ENCODE results near the gene ACTL10. TPM values are rescaled to one million over a fixed set of nuclear protein-coding genes. Genes with fewer than 3 reads are reported as not detected.

ACTL10 gene
- total RNA-seq, 1 donor, result 0.42 TPM

DNA sequence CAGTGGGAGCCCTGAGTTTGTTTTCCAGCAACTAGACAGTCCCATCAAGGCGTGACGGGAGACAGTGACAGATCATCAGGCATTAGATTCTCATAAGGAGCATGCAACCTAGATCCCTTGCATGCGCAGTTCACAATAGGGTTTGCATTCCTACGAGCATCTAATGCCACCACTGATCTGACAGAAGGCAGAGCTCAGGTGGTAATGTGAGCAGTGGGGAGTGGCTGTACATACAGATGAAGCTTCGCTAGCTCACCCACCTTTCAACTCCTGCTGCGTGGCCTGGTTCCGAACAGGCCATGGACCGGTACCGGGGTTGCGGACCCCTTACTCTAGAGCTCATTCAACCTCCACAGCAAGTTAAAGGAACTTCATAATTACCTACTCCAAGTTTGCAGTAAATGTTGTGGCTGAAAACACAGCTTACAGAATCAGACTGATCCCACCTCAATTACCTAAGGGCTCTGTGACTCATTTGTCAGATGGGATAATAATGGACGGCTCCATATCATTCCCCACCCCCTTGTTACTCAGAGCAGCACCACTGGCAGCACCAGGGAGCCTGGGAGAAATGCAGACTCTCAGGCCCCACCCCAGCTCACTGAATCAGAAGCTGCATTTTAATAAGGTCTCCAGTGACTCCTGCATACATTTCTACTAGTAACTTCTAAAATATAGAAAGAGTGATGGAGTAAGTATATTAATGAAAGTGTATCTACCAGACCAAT, 37.6 kb downstream of the ACTL10 start:
- H3K9me3 ChIP-seq (ENCODE audit: low read depth, low read length), result no peaks in the 10 kb centered on the region
- no peaks in the 10 kb centered on the region for H3K4me1 ChIP-seq (ENCODE audit: insufficient read depth, low read length)
- no peaks in the 10 kb centered on the region for H3K27me3 ChIP-seq (ENCODE audit: insufficient read depth, low read length)
- H3K4me3 ChIP-seq (ENCODE audit: low read length), result no peak overlapping the region

DNA sequence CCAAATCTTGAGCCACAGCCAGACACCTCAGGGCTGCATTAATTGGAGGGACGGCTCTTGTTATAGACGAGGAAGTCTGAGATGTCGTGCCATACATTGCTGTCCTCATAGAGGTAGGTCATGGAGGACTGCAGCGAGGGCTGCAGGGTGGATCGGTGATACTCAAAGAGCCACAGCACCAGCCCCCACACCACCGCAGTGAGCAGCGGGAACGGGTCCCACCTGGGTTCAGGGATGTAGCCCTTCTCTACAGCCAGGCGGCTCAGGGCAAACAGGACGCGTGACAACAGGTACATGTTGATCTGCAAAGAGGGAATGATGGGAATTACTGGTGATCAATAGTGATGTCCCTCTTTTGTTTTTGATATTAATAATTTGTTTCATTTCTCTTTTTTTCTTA, 40.9 kb downstream of the ACTL10 start:
- H3K4me3 ChIP-seq (ENCODE audit: low read length), result no peak overlapping the region
- H3K27me3 ChIP-seq (ENCODE audit: insufficient read depth, low read length), result no peaks in the 10 kb centered on the region
- H3K4me1 ChIP-seq (ENCODE audit: insufficient read depth, low read length), result peaks cover 3% of the 10 kb centered on the region
- no peaks in the 10 kb centered on the region for H3K9me3 ChIP-seq (ENCODE audit: low read depth, low read length)

- H3K27me3 ChIP-seq (ENCODE audit: insufficient read depth, low read length), result no peaks in the 10 kb centered on the region
- H3K9me3 ChIP-seq (ENCODE audit: low read depth, low read length), result no peaks in the 10 kb centered on the region
- no peak overlapping the region for H3K4me3 ChIP-seq (ENCODE audit: low read length)
- peaks cover 3% of the 10 kb centered on the region for H3K4me1 ChIP-seq (ENCODE audit: insufficient read depth, low read length)
Observed at GRCh38 chr20:33709398-33709797, 42.7 kb downstream of the ACTL10 start.

DNA sequence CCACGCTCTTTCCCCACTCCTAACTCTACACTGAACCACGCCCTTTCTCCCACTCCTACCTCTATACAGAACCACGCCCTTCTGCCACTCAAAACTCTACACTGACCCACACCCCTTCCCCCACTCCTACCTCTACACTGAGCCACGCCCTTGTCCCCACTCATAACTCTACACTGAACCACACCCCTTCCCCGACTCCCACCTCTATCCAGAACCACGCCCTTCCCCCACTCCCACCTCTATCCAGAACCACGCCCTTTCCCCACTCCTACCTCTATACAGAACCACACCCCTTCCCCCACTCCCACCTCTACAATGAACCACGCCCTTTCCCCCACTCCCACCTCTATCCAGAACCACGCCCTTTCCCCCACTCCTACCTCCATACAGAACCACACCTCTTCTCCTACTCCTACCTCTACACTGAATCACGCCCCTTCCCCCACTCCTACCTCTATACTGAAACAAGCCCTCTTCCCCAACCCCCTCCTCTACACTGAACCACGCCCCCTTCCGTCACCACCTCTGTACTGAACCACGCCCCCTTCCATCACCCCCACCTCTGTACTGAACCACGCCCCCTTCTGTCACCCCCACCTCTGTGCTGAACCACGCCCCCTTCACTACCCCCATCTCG, 43.3 kb downstream of the ACTL10 start:
- Histone ChIP-seq H3K4me1 (ENCODE audit: insufficient read depth, low read length) (peaks cover 3% of the 10 kb centered on the region), H3K9me3 (ENCODE audit: low read depth, low read length) (no peaks in the 10 kb centered on the region), H3K27me3 (ENCODE audit: insufficient read depth, low read length) (no peaks in the 10 kb centered on the region), H3K4me3 (ENCODE audit: low read length) (no peak overlapping the region)

GRCh38 chr20:33710681-33711445, 44.1 kb downstream of the ACTL10 start:
- Histone ChIP-seq H3K4me1 (ENCODE audit: insufficient read depth, low read length) (peaks cover 3% of the 10 kb centered on the region), H3K27me3 (ENCODE audit: insufficient read depth, low read length) (no peaks in the 10 kb centered on the region), H3K9me3 (ENCODE audit: low read depth, low read length) (no peaks in the 10 kb centered on the region), H3K4me3 (ENCODE audit: low read length) (no peak overlapping the region)

GRCh38 chr20:33711446-33711738, 44.6 kb downstream of the ACTL10 start:
- Histone ChIP-seq H3K9me3 (ENCODE audit: low read depth, low read length) (no peaks in the 10 kb centered on the region), H3K27me3 (ENCODE audit: insufficient read depth, low read length) (no peaks in the 10 kb centered on the region), H3K4me1 (ENCODE audit: insufficient read depth, low read length) (peaks cover 3% of the 10 kb centered on the region), H3K4me3 (ENCODE audit: low read length) (no peak overlapping the region)

DNA sequence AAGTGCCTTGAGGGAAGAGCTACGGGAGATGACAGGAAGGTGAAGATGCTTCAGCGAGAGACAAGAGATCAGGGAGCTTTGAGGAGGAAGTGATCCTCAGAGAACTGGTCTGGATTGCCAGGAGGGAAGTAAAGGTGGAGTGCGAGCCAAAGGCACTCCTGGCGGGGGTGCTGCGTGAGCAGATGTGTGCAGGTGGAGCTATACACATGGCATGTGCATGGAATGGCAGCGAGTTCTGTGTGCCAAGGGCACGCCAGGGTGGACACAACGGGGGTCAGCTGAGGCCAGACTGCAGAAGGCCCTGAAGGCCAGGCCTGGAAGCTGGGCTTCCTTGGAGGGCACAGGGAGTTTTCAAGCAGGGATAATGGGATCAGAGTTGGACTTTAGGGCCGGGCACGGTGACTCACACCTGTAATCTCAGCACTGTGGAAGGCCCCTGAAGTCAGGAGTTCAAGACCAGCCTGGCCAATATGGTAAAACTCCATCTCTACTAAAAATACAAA, 47.2 kb downstream of the ACTL10 start:
- no peaks in the 10 kb centered on the region for H3K27me3 ChIP-seq (ENCODE audit: insufficient read depth, low read length)
- peaks cover 6% of the 10 kb centered on the region for H3K4me1 ChIP-seq (ENCODE audit: insufficient read depth, low read length)
- H3K9me3 ChIP-seq (ENCODE audit: low read depth, low read length), result no peaks in the 10 kb centered on the region
- no peak overlapping the region for H3K4me3 ChIP-seq (ENCODE audit: low read length)

- Histone ChIP-seq H3K4me3 (ENCODE audit: low read length) (no peak overlapping the region), H3K4me1 (ENCODE audit: insufficient read depth, low read length) (peaks cover 17% of the 10 kb centered on the region), H3K27me3 (ENCODE audit: insufficient read depth, low read length) (no peaks in the 10 kb centered on the region), H3K9me3 (ENCODE audit: low read depth, low read length) (no peaks in the 10 kb centered on the region)
Observed at GRCh38 chr20:33716498-33716897, 49.8 kb downstream of the ACTL10 start.

Other genes starting within 250 kb of the ACTL10 start
- gene SNTA1, start 223.2 kb upstream of the ACTL10 start, total RNA-seq, result 2.9 TPM
- 8.9 TPM for gene CBFA2T2, start 176.8 kb upstream of the ACTL10 start, total RNA-seq
- gene C20orf144, start 4.6 kb upstream of the ACTL10 start, total RNA-seq, result 0.21 TPM
- gene NECAB3, start 7.5 kb downstream of the ACTL10 start, total RNA-seq, result 4.6 TPM
- gene E2F1, start 19.4 kb downstream of the ACTL10 start, total RNA-seq, result 2.0 TPM
- 2.4 TPM for gene PXMP4, start 53.4 kb downstream of the ACTL10 start, total RNA-seq
- gene ZNF341, start 65.1 kb downstream of the ACTL10 start, total RNA-seq, result 0.73 TPM
- 67.0 TPM for gene CHMP4B, start 144.4 kb downstream of the ACTL10 start, total RNA-seq